ENCODE results near the gene DDX54. TPM values are rescaled to one million over a fixed set of nuclear protein-coding genes. Genes with fewer than 3 reads are reported as not detected.
A peak's percentile ranks its signal among the peaks of the same experiment; 100 is the strongest.

The DDX54 gene
- polyA plus RNA-seq, 5 donors, result 42.3 to 88.3 (median 54.9) TPM

DNA sequence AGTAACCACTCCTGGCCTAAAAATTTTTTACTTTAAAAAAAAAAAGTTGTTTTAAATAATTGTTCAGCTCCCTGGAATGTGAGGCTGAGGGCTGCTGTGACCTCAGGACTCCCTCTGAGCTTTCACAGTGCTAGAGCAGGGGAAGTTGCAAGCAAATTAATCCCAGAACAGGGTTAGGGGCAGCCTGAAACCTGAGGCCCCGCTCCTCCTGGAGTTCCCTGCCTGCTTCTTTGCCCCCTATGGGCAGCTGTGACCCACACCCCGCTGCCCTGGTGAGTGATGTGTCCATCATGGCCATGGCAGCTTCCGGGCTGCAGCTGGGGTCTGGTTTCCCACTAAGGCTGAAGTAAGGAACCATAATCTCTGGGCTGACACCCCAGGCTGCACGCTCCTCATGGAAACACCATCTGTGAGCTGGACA, 9.7 kb upstream of the DDX54 start:
- no peak for DNase-seq

GRCh38 chr12:113191227-113191626, 5.9 kb upstream of the DDX54 start:
- DNase-seq, result no peak

GRCh38 chr12:113190761-113191160, 5.5 kb upstream of the DDX54 start:
- DNase-seq, result no peak

GRCh38 chr12:113189361-113189760, 4.1 kb upstream of the DDX54 start:
- DNase-seq, result no peak

DNA sequence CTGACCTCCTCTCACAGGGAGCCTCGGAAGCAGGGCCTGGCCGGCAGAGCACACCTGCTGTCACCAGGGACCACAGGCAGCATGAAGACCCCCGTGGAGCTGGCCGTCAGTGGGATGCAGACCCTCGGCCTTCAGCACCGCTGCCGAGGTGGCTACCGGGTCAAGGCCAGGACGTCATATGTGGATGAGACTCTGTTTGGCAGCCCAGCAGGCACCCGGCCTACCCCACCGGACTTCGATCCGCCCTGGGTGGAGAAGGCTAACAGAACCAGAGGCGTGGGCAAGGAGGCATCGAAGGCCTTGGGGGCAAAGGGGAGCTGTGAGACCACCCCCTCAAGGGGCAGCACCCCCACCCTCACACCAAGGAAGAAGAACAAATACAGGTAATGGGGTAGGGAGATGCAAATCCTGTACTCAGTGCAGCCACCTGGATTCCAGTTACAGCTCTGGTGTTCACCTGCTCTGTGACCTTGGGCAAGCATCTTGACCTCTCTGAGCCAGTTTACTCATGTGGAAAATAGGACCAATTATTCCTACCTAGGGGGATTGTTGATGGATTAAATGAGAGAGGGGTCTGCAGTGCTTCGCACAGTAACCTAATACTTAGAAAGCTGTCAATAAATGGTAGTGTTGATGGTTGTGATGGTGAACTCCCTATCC, 1.5 kb upstream of the DDX54 start:
- DNase-seq, result no peak

DNA sequence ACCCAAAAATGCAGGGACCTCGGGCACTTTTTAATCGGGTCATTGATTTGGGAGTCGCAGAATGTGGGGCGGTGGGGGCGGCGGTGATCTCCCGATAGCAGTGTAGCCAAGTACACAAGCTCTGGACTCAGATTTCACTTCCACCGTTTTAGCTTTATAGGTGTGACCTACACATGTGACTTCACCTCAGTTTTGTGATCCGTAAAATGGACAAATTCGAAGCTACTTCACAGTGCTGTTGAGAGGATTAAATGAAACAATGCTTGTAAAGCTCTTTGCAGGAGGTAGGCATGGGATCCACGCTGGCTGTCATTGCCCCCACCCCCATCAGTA, 721 bp upstream of the DDX54 start:
- no peak for DNase-seq

DNA sequence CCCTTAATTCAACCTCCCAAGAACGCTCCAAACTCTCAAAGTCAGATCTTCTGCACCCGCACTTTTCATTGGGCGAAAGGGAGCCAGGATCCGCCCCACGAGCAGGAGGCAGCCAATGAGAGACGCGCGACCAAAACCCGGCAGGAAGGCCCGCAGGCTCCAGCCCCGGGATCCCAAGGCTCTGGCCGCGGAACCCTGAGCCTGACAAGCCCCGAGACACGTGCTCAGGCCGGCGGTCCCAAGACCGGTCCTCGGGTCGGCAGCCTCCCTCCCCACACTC, 438 bp downstream of the DDX54 start:
- DNase-seq, result peak; percentile 87 to 88

DNA sequence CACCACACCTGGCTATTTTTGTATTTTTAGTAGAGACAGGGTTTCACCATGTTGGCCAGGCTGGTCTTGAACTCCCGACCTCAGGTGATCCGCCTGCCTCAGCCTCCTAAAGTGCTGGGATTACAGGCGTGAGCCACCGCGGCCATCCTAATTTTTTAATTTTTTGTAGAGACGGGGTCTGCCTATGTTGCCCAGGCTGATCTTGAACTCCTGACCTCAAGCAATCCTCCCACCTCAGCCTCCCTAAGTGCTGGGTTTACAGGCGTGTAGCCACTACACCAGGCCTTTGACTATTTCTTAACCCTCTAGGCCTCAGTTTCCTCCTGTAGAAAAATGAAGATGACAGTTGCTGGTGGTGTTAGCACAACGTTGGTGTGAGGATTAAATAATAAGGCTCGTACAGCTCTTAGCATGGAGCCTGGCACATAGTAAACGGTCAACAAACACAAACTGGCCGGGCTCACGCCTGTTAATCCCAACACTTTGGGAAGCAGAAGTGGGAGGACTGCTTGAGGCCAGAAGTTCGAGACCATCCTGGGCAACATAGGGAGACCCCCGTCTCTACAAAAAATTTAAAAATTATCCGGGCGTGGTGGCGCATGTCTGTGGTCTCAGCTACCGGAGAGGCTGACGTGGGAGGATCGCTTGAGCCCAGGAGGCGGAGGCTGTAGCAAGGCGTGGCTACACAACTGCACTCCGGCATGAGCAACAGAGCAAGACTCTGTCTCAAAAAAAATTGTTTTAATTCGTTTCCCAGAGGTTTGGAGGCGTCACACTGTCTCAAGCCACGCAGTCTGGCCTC, 979 bp downstream of the DDX54 start:
- no peak for DNase-seq

DNA sequence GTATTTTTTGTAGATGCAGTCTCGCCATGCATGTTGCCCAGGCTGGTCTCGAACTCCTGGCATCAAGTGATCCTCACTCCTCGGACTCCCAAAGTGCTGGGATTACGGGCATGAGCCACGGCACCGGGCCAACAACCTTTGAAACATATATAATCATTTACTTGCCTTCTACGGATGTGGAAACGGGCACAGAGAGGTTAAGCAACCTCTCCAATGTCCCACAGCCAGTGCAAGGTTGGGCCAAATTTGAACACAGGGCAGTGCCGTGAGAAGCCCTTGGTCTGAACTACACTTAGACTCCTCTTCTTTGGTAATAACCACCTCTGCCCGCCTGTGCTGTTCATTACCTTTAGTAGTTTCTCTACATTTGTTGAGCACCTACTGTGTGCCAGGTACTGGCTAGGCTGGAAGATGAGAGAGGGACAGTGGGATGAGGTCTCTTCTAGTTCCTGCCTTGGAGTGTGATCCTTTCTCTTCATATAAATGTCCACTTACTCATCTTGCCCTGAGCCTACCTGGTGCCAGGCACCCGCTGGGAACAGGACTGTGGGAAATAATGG, 2.2 kb downstream of the DDX54 start:
- DNase-seq, result no peak

GRCh38 chr12:113181975-113182374, 3.3 kb downstream of the DDX54 start:
- DNase-seq, result no peak

- no peak for DNase-seq
Observed at GRCh38 chr12:113180333-113180732, 4.9 kb downstream of the DDX54 start.

GRCh38 chr12:113179023-113179422, 6.3 kb downstream of the DDX54 start:
- no peak for DNase-seq

DNA sequence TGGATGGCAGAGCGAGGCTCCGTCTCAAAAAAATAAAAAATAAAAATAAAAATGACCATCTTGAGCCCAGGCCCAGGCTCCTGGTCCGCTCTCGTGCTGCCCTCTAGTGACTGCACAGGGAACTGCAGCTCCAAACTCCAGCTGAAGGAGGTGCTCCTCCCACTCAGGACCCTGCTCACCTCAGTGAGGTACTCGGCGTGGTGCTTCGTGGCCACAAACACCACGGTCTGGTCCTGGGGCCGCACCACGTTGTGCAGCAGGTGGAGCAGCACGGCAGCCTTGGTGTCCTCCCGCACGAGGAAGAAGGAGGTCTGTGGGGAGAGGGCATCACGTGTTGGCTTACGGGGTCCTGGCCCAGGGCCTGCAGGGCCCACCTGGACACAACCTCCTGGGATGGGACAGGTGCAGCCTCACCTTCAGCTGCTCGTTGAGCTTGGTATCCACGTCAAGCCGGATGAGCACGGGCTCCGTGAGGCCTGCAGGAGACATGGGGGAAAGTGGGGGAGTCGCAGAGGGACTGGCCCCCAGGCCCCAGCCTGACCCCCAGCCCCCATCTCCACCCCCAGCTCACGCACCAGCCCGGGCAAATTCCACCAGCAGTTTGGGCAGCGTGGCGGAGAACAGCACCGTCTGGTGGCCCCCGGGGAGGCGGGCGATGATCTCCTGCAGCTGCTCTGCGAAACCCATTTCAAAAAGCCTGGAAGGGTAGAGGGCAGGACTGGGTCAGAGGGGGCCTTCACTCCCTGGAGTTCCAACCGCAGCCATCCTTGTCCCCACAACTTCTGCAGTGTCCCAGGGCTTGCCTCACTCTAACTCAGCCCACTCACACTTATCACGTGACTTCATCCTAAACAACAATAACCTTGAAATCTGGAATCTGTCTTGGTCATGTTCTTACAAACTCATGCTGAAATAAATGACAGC, 10.6 kb downstream of the DDX54 start:
- DNase-seq, result peak; percentile 30 to 60

DNA sequence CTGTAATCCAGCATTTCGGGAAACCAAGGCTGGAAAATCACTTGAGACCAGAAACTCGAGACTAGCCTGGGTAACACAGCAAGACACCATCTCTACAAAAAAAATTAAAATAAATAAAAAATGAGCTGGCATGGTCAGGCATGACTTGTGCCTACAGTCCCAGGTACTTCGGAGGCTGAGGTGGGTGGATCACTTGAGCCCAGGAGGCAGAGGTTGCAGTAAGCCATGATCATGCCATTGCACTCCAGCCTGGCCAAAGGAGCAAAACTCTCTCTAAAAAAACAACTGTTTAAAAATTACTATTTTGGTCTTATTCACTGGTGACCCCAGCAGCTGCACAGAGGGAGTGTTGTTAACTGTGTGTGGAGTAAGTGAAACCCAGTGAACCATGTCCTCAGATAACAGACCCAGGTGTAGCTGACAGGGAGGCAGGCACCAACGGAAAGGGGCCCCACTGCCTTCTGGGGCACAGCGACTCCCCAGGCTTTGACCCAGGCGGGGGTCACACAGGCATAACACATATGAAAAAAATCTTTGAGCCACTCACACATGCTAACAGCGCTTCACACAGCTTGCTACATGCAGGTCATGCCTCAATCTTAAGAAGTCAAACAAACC, 12.1 kb downstream of the DDX54 start:
- no peak for DNase-seq

- DNase-seq, result no peak
Observed at GRCh38 chr12:113172185-113172584, 13.1 kb downstream of the DDX54 start.

DNA sequence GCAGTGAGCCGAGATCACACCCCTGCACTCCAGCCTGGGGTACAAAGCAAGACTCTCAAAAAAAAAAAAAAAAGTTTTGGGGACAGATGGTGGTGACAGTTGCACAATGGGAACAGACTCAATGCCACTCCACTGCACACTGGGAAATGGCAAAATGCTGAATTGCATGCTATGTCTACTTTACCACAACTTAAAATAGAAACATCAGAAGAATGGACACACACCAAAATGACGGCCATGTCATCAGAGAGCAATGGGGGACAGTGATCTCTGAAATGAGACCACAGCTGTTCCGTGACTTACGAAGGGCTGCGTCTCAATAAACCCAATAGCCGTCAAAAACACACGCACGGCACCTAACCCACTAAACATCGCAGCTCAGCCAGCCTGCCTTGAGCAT, 13.7 kb downstream of the DDX54 start:
- no peak for DNase-seq

GRCh38 chr12:113170926-113171325, 14.4 kb downstream of the DDX54 start:
- DNase-seq, result no peak

- no peak for DNase-seq
Observed at GRCh38 chr12:113170457-113170856, 14.8 kb downstream of the DDX54 start.

GRCh38 chr12:113169697-113170096, 15.6 kb downstream of the DDX54 start:
- DNase-seq, result no peak

DNA sequence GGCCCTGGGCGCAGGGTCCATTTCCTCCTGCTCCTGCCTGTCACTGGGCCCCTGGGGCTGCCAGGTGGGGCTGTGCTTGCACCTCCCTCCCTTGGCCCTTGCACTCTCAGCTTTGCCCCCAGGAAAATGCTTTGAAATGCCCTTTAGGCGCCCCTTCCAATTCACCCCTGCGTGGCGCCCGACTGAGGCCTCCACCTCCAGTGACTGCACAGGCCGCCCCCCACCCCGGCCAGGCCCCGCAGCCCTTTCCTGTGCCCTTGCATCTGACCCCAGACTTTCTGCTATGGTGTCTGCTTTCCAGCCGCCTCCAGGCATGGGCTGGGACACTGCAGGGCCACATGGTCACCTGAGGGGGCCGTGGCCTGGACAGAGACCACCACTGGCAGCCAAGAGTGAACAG, 17.4 kb downstream of the DDX54 start:
- DNase-seq, result no peak

GRCh38 chr12:113165521-113166450, 19.5 kb downstream of the DDX54 start:
- DNase-seq, result no peak

Measured in right lung (tissue), 5 donors.